Natural killer cell (primary cell): Measurements from ENCODE around the gene EPB42. TPM values are rescaled to one million over a fixed set of nuclear protein-coding genes. Genes with fewer than 3 reads are reported as not detected.

Source experiments
- ATAC-seq, 3 donors: fragments of 150-1000 bp in 2 of 3; fragments of 200-7000 bp in 1 of 3; cut with Tn5 transposase; 1 replicate in 1 of 3; 2 replicates in 2 of 3; pipeline ENCODE4 v1.10.0; 2021; ENCODE audit warnings: mild to moderate bottlenecking in 2 of 3, moderate library complexity in 2 of 3
- DNase-seq, 2 donors: peaks; one replicate each; pipeline versions ENCODE4 v3.0.0 to v3.0.0-alpha.2; 2013 to 2021; ENCODE audit warnings: mixed read lengths in 1 of 2
- H3K27ac ChIP-seq: one replicate; pipeline ENCODE4 v1.5.1; 2013; ENCODE audit warnings: mild to moderate bottlenecking, low read length
- H3K27me3 ChIP-seq: one replicate; pipeline ENCODE4 v1.6.1; 2013; ENCODE audit warnings: low read length; ENCODE audit not compliant: control insufficient read depth, insufficient read depth
- H3K36me3 ChIP-seq: one replicate; pipeline ENCODE4 v1.6.1; 2013; ENCODE audit warnings: low read length; ENCODE audit not compliant: control insufficient read depth, insufficient read depth
- H3K4me1 ChIP-seq: one replicate; pipeline ENCODE4 v1.6.1; 2013; ENCODE audit warnings: low read length; ENCODE audit not compliant: control insufficient read depth, insufficient read depth
- H3K4me3 ChIP-seq: one replicate; pipeline ENCODE4 v1.5.1; 2013; ENCODE audit warnings: low read length
- H3K9me3 ChIP-seq: one replicate; pipeline ENCODE4 v1.6.1; 2013; ENCODE audit warnings: low read length; ENCODE audit not compliant: control insufficient read depth, insufficient read depth
- H3K27ac Mint-ChIP-seq, 2 donors: one replicate each; pipeline ENCODE4 v1.8.0; 2022; ENCODE audit warnings: mild to moderate bottlenecking in 2 of 2, mixed read lengths in 2 of 2, moderate library complexity in 1 of 2
- H3K27me3 Mint-ChIP-seq, 2 donors: one replicate each; pipeline ENCODE4 v1.8.0; 2022; ENCODE audit warnings: low read depth in 2 of 2, mixed read lengths in 2 of 2
- H3K36me3 Mint-ChIP-seq: one replicate; pipeline ENCODE4 v1.8.0; 2022; ENCODE audit warnings: mixed read lengths
- H3K4me1 Mint-ChIP-seq, 2 donors: one replicate each; pipeline ENCODE4 v1.8.0; 2022; ENCODE audit warnings: mixed read lengths in 2 of 2
- H3K4me3 Mint-ChIP-seq: one replicate; pipeline ENCODE4 v1.8.0; 2022; ENCODE audit warnings: mild to moderate bottlenecking, moderate library complexity, mixed read lengths
- H3K9me3 Mint-ChIP-seq, 2 donors: one replicate each; pipeline ENCODE4 v1.8.0; 2022; ENCODE audit warnings: mixed read lengths in 2 of 2
- WGBS: methylation state at CpG from one replicate; pipeline ENCODE4 v1.1.7; 2013; ENCODE audit warnings: missing lambda C conversion rate; ENCODE audit not compliant: insufficient coverage; 5-methylcytosine and 5-hydroxymethylcytosine counted together
- intact Hi-C: fragments of 100-400 bp; cut with micrococcal nuclease; formaldehyde crosslinking; loops from one replicate; pipeline ENCODE4 v1.14.2; 2022
- total RNA-seq, 4 donors: library from RNA; stranded (reverse); fragments of 120-200 nt in 1 of 4; gene quantifications; one replicate each; pipeline versions ENCODE4 v1.2.3 to v1.2.4, GENCODE V29; 2013 to 2022
- TF ChIP-seq, protein P1 (sequence below): fragments of 200-600 bp; IDR thresholded peaks from one replicate; pipeline ENCODE4 v1.8.0; 2022; ENCODE audit warnings: antibody characterized with exemption

The EPB42 gene
- total RNA-seq, 3 donors from 2014 or later (not counting 1 experiment from before 2014, with no cell fraction given): not detected

DNA sequence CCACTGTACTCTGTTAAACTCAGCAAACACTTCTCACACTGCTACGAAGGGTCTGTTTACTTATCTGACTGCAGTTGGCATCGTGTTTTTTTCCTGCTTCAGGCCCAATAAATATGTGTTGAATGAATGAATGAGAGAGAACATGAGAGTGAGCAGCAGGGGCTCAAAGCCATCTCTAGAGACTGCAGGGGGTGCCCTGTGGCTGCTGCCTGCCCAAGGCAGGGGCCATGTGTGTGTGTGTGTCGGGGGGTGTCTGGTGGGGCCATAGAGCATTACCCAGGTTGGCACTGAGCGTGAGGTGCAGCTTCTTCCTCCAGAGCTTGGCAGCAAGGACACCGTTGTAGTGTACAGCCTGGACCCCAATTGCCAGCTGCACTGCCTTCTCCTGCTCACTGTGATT, 14.8 kb downstream of the EPB42 start:
- Mint-ChIP-seq H3K27ac (no peak overlapping the region), H3K27me3 (peaks cover 13 to 20% of the 10 kb centered on the region in 2 donors), H3K4me1 (peaks cover 0 to 6% of the 10 kb centered on the region in 2 donors), H3K4me3 (no peak overlapping the region), H3K9me3 (no peaks in the 10 kb centered on the region), H3K36me3 (no peaks in the 10 kb centered on the region)
- ATAC-seq (no peak), DNase-seq (no peak)
- Histone ChIP-seq H3K27ac (no peak overlapping the region), H3K4me3 (no peak overlapping the region), H3K4me1 (no peaks in the 10 kb centered on the region), H3K9me3 (no peaks in the 10 kb centered on the region), H3K36me3 (no peaks in the 10 kb centered on the region), H3K27me3 (no peaks in the 10 kb centered on the region)
- intact Hi-C loops: no loop called here
- TF ChIP-seq, protein P1, sequence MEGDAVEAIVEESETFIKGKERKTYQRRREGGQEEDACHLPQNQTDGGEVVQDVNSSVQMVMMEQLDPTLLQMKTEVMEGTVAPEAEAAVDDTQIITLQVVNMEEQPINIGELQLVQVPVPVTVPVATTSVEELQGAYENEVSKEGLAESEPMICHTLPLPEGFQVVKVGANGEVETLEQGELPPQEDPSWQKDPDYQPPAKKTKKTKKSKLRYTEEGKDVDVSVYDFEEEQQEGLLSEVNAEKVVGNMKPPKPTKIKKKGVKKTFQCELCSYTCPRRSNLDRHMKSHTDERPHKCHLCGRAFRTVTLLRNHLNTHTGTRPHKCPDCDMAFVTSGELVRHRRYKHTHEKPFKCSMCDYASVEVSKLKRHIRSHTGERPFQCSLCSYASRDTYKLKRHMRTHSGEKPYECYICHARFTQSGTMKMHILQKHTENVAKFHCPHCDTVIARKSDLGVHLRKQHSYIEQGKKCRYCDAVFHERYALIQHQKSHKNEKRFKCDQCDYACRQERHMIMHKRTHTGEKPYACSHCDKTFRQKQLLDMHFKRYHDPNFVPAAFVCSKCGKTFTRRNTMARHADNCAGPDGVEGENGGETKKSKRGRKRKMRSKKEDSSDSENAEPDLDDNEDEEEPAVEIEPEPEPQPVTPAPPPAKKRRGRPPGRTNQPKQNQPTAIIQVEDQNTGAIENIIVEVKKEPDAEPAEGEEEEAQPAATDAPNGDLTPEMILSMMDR: no peak
- WGBS: 88% methylated on average over 5 of the region's 5 CpGs

DNA sequence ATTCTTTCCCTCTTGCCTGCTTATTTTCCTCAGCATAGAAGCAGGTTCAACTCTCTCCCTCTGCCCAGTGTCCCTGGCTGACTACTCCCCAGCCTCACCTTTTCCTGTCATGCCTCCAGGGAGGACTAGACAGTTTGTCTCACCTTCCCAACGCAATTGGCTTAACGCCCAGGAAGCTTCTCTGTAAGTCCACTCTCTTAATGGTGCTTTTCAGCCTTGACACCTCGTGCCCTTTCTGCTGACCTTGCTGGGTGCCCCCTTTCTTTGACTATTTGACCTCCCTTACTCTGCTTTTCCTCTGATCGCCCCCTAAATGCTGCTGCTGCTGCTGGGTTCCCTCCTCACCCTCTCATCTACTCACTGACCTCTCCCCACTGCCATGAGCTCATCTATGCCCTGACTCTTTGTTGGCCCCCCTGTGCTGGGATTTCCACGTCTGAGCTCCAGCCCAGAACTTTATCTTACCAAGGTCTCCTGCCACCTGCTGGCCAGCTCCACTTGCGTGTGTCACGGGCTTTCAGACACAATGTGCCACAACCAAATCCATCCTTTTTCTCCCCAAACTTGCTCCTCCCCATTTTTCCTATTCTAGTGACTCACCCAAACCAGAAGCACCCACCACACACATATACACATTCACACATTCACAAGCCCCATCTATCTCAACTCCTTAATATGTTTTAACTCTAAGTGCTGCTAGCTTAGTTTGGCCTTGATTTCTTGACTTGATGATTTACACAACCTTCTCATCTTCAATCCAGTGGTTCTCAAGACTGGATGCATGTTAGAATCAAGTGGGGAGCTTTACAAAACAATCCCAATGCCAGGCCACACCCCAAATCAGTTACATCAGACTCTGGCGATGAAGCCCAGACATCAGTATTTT, 16.6 kb downstream of the EPB42 start:
- WGBS: 43% methylated on average over 8 of the region's 8 CpGs
- TF ChIP-seq, protein P1: peak; percentile 44
- Mint-ChIP-seq H3K27me3 (peaks cover 8 to 20% of the 10 kb centered on the region in 2 donors), H3K27ac (peak overlapping the region in 1 of 2 donors; percentile 5), H3K4me1 (peaks cover 0 to 6% of the 10 kb centered on the region in 2 donors), H3K36me3 (no peaks in the 10 kb centered on the region), H3K4me3 (no peak overlapping the region), H3K9me3 (no peaks in the 10 kb centered on the region)
- intact Hi-C loops: no loop called here
- ATAC-seq (peak; percentile 55 to 97 (median 81)), DNase-seq (peak in 1 of 2 donors; percentile 68)
- no peak overlapping the region for H3K4me3 ChIP-seq
- H3K27me3 ChIP-seq: no peaks in the 10 kb centered on the region
- H3K4me1 ChIP-seq: no peaks in the 10 kb centered on the region
- no peaks in the 10 kb centered on the region for H3K9me3 ChIP-seq
- H3K27ac ChIP-seq: no peak overlapping the region
- H3K36me3 ChIP-seq: no peaks in the 10 kb centered on the region

DNA sequence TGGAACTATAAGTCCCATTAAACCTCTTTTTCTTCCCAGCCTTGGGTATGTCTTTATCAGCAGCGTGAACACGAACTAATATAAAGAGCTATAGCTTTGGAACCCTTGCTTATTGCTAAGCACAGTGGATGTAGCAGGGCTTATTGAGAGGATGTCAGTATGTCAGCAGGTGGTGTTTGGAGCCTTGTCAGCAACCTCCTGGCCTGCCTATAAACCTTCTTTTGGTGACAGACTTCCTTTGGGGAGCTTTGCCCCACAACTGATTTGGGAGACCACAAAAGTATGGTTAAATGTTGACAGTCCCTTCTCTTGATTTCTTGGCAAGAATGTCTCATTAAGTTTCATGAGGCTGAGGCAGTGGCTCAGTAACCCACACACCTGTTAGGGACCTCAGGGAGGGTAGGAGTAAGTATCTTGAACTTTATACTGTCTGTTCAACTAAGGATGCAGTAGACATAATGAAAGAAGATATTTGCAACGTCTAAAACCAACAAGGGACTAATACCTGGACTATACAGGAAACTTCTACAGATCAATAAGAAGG, 20.8 kb downstream of the EPB42 start:
- H3K36me3 Mint-ChIP-seq: peaks cover 18% of the 10 kb centered on the region
- peak overlapping the region in 1 of 2 donors; percentile 37 for H3K27ac Mint-ChIP-seq
- DNase-seq: no peak
- H3K4me1 Mint-ChIP-seq: peaks cover 5 to 12% of the 10 kb centered on the region in 2 donors
- no peaks in the 10 kb centered on the region for H3K4me1 ChIP-seq
- H3K9me3 Mint-ChIP-seq: no peaks in the 10 kb centered on the region
- H3K27me3 ChIP-seq: no peaks in the 10 kb centered on the region
- no peaks in the 10 kb centered on the region for H3K27me3 Mint-ChIP-seq
- ATAC-seq: no peak
- peaks cover 4% of the 10 kb centered on the region for H3K9me3 ChIP-seq
- peaks cover 26% of the 10 kb centered on the region for H3K36me3 ChIP-seq
- TF ChIP-seq, protein P1: no peak
- H3K4me3 Mint-ChIP-seq: no peak overlapping the region
- WGBS: 100% methylated on average over 2 of the region's 3 CpGs
- no peak overlapping the region for H3K4me3 ChIP-seq
- no peak overlapping the region for H3K27ac ChIP-seq
- intact Hi-C loops: no loop called here
